ENCODE data around the gene CA10.

The CA10 gene

GRCh38 chr17:51651513-51652298 is 506.8 kb downstream of the CA10 start:
- DNase-seq (ENCODE audit: low read depth in 2 of 2), result no peak

- no peak for DNase-seq (ENCODE audit: low read depth in 2 of 2)
These were observed 507.7 kb downstream of the CA10 start for GRCh38 chr17:51650772-51651171.

- no peak for DNase-seq (ENCODE audit: low read depth in 2 of 2)
These were observed 508.3 kb downstream of the CA10 start for GRCh38 chr17:51650202-51650601.

GRCh38 chr17:51647826-51648225 is 510.7 kb downstream of the CA10 start:
- no peak for DNase-seq (ENCODE audit: low read depth in 2 of 2)

- DNase-seq (ENCODE audit: low read depth in 2 of 2), result no peak
These were observed 511.4 kb downstream of the CA10 start for GRCh38 chr17:51647067-51647466.

GRCh38 chr17:51646539-51646938 is 512.0 kb downstream of the CA10 start:
- no peak for DNase-seq (ENCODE audit: low read depth in 2 of 2)

GRCh38 chr17:51645056-51645455 is 513.5 kb downstream of the CA10 start:
- DNase-seq (ENCODE audit: low read depth in 2 of 2), result no peak

GRCh38 chr17:51643702-51644490 is 514.6 kb downstream of the CA10 start:
- no peak for DNase-seq (ENCODE audit: low read depth in 2 of 2)

- DNase-seq (ENCODE audit: low read depth in 2 of 2), result no peak
These were observed 516.5 kb downstream of the CA10 start for GRCh38 chr17:51642029-51642428.

- DNase-seq (ENCODE audit: low read depth in 2 of 2), result no peak
These were observed 518.3 kb downstream of the CA10 start for GRCh38 chr17:51640108-51640622.

GRCh38 chr17:51638971-51639370 is 519.5 kb downstream of the CA10 start:
- DNase-seq (ENCODE audit: low read depth in 2 of 2), result no peak

GRCh38 chr17:51636291-51636690 is 522.2 kb downstream of the CA10 start:
- DNase-seq (ENCODE audit: low read depth in 2 of 2), result no peak

- no peak for DNase-seq (ENCODE audit: low read depth in 2 of 2)
These were observed 528.3 kb downstream of the CA10 start for GRCh38 chr17:51630101-51630671.

- no peak for DNase-seq (ENCODE audit: low read depth in 2 of 2)
These were observed 529.3 kb downstream of the CA10 start for GRCh38 chr17:51629232-51629631.

- DNase-seq (ENCODE audit: low read depth in 2 of 2), result no peak
These were observed 530.7 kb downstream of the CA10 start for GRCh38 chr17:51627779-51628178.

- DNase-seq (ENCODE audit: low read depth in 2 of 2), result no peak
These were observed 540.0 kb downstream of the CA10 start for GRCh38 chr17:51618476-51618875.

- no peak for DNase-seq (ENCODE audit: low read depth in 2 of 2)
These were observed 540.5 kb downstream of the CA10 start for GRCh38 chr17:51617986-51618385.

- no peak for DNase-seq (ENCODE audit: low read depth in 2 of 2)
These were observed 545.3 kb downstream of the CA10 start for GRCh38 chr17:51613255-51613654.

- no peak for DNase-seq (ENCODE audit: low read depth in 2 of 2)
These were observed 545.8 kb downstream of the CA10 start for GRCh38 chr17:51612692-51613091.

GRCh38 chr17:51611585-51611984 is 546.9 kb downstream of the CA10 start:
- DNase-seq (ENCODE audit: low read depth in 2 of 2), result no peak

- no peak for DNase-seq (ENCODE audit: low read depth in 2 of 2)
These were observed 547.7 kb downstream of the CA10 start for GRCh38 chr17:51610834-51611233.

- DNase-seq (ENCODE audit: low read depth in 2 of 2), result no peak
These were observed 548.4 kb downstream of the CA10 start for GRCh38 chr17:51610155-51610554.
